NOMO-1 (cell line): Measurements from ENCODE around the gene RBBP8NL.
"Not testable (repeated sequence)": the region's sequence is repeated elsewhere in the genome, so short reads cannot be mapped to it uniquely, and the experiment has no call there.

Source experiments
- DNase-seq, 2 experiments: peaks; one replicate each; lab custom pipeline; 2025; ENCODE audit not compliant: unreplicated experiment in 2 of 2; lab: John Stamatoyannopoulos, UW

RBBP8NL gene

GRCh38 chr20:62445553-62446340 lies 18.4 kb upstream of the RBBP8NL start:
- DNase-seq, result no peak

- no peak for DNase-seq
Observed at GRCh38 chr20:62444286-62444685, 16.9 kb upstream of the RBBP8NL start.

- DNase-seq, result no peak
Observed at GRCh38 chr20:62441987-62442539, 14.7 kb upstream of the RBBP8NL start.

GRCh38 chr20:62439218-62439617 lies 11.9 kb upstream of the RBBP8NL start:
- peak in 1 of 2 experiments; percentile 54 for DNase-seq

GRCh38 chr20:62437927-62438326 lies 10.6 kb upstream of the RBBP8NL start:
- no peak for DNase-seq

GRCh38 chr20:62437496-62437895 lies 10.2 kb upstream of the RBBP8NL start:
- DNase-seq, result no peak

GRCh38 chr20:62436692-62437091 lies 9.4 kb upstream of the RBBP8NL start:
- no peak for DNase-seq

- DNase-seq, result no peak
Observed at GRCh38 chr20:62433658-62434497, 6.5 kb upstream of the RBBP8NL start.

- DNase-seq, result no peak
Observed at GRCh38 chr20:62430866-62431447, 3.6 kb upstream of the RBBP8NL start.

- no peak for DNase-seq
Observed at GRCh38 chr20:62430311-62430853, 3.0 kb upstream of the RBBP8NL start.

- DNase-seq, result no peak
Observed at GRCh38 chr20:62429455-62430310, 2.3 kb upstream of the RBBP8NL start.

- no peak for DNase-seq
Observed at GRCh38 chr20:62428396-62429295, 1.3 kb upstream of the RBBP8NL start.

- DNase-seq, result no peak
Observed at GRCh38 chr20:62428002-62428372, 648 bp upstream of the RBBP8NL start.

GRCh38 chr20:62426699-62427131 lies 624 bp downstream of the RBBP8NL start:
- no peak for DNase-seq

GRCh38 chr20:62426059-62426348 lies 1.3 kb downstream of the RBBP8NL start:
- DNase-seq, result not testable (repeated sequence)

- DNase-seq, result no peak
Observed at GRCh38 chr20:62425281-62426058, 1.9 kb downstream of the RBBP8NL start.

GRCh38 chr20:62424249-62425107 lies 2.9 kb downstream of the RBBP8NL start:
- no peak for DNase-seq

- DNase-seq, result no peak
Observed at GRCh38 chr20:62423326-62423706, 4.0 kb downstream of the RBBP8NL start.
